HepG2 (cell line): ENCODE results near the gene OR2V2. TPM values are rescaled to one million over a fixed set of nuclear protein-coding genes. Genes with fewer than 3 reads are reported as not detected.

Experiments used
- ATF5 ChIP-seq: sonication (generic); formaldehyde crosslinking; IDR thresholded peaks from 2 replicates; pipeline ENCODE4 v1.4.0; 2020; ENCODE audit warnings: mild to moderate bottlenecking, low read depth, missing genetic modification reagents
- BRD4 ChIP-seq: sonication (generic); formaldehyde crosslinking; IDR thresholded peaks from 2 replicates; pipeline ENCODE4 v1.4.0; 2020; ENCODE audit warnings: missing genetic modification reagents
- CENPX ChIP-seq: sonication (generic); formaldehyde crosslinking; IDR thresholded peaks from 2 replicates; pipeline ENCODE4 v1.9.0; 2021; ENCODE audit warnings: mild to moderate bottlenecking, missing genetic modification reagents, moderate library complexity
- ETV6 ChIP-seq: sonication (generic); formaldehyde crosslinking; conservative IDR thresholded peaks from 2 replicates; pipeline ENCODE4 v1.4.0; 2020; ENCODE audit warnings: missing genetic modification reagents
- FOSL1 ChIP-seq: sonication (generic); formaldehyde crosslinking; IDR thresholded peaks from 2 replicates; pipeline ENCODE4 v1.9.0; 2021; ENCODE audit warnings: missing genetic modification reagents, borderline replicate concordance
- MTF1 ChIP-seq: sonication (generic); formaldehyde crosslinking; IDR thresholded peaks from 2 replicates; pipeline ENCODE4 v1.5.0; 2020; ENCODE audit warnings: missing genetic modification reagents
- NCOA1 ChIP-seq: sonication (generic); formaldehyde crosslinking; IDR thresholded peaks from 2 replicates; pipeline ENCODE4 v1.9.0; 2021; ENCODE audit warnings: missing genetic modification reagents
- PTBP1 ChIP-seq: fragments of 200-400 bp; formaldehyde crosslinking; IDR thresholded peaks from 2 replicates; pipeline ENCODE4 v1.6.1; 2018; ENCODE audit warnings: low read length, low read depth; ENCODE audit not compliant: poor library complexity, severe bottlenecking
- ZFP82 ChIP-seq: sonication (generic); formaldehyde crosslinking; IDR thresholded peaks from 2 replicates; pipeline ENCODE4 v1.5.1; 2020; ENCODE audit warnings: mild to moderate bottlenecking, missing genetic modification reagents, borderline replicate concordance
- ZNF138 ChIP-seq: sonication (generic); formaldehyde crosslinking; IDR thresholded peaks from 2 replicates; pipeline ENCODE4 v1.5.0; 2020; ENCODE audit warnings: mild to moderate bottlenecking, low read depth, missing genetic modification reagents
- ZNF280D ChIP-seq: sonication (generic); formaldehyde crosslinking; IDR thresholded peaks from 2 replicates; pipeline ENCODE4 v1.5.1; 2020; ENCODE audit warnings: mild to moderate bottlenecking, missing genetic modification reagents
- ZNF281 ChIP-seq: sonication (generic); formaldehyde crosslinking; IDR thresholded peaks from 2 replicates; pipeline ENCODE4 v1.4.0; 2020; ENCODE audit warnings: missing genetic modification reagents, borderline replicate concordance
- ZNF367 ChIP-seq: sonication (generic); formaldehyde crosslinking; IDR thresholded peaks from 2 replicates; pipeline ENCODE4 v1.4.0; 2020; ENCODE audit warnings: missing genetic modification reagents, borderline replicate concordance
- ZNF512 ChIP-seq: sonication (generic); formaldehyde crosslinking; IDR thresholded peaks from 2 replicates; pipeline ENCODE4 v1.4.0; 2020; ENCODE audit warnings: mild to moderate bottlenecking, missing genetic modification reagents
- ZNF589 ChIP-seq: sonication (generic); formaldehyde crosslinking; conservative IDR thresholded peaks from 2 replicates; pipeline ENCODE4 v1.8.0; 2022; ENCODE audit warnings: mild to moderate bottlenecking, moderate library complexity, missing genetic modification reagents
- ZNF672 ChIP-seq: sonication (generic); formaldehyde crosslinking; IDR thresholded peaks from 2 replicates; pipeline ENCODE4 v1.8.1; 2022; ENCODE audit warnings: missing genetic modification reagents
- ZNF766 ChIP-seq: sonication (generic); formaldehyde crosslinking; IDR thresholded peaks from 2 replicates; pipeline ENCODE4 v1.5.0; 2020; ENCODE audit warnings: missing genetic modification reagents, borderline replicate concordance
- ZNF883 ChIP-seq: sonication (generic); formaldehyde crosslinking; IDR thresholded peaks from 2 replicates; pipeline ENCODE4 v1.5.1; 2020; ENCODE audit warnings: mild to moderate bottlenecking, missing genetic modification reagents; ENCODE audit errors: not compliant biosample characterization
- ZSCAN21 ChIP-seq: sonication (generic); formaldehyde crosslinking; IDR thresholded peaks from 2 replicates; pipeline ENCODE4 v1.8.0; 2022; ENCODE audit warnings: mild to moderate bottlenecking, missing genetic modification reagents, moderate library complexity, borderline replicate concordance
- polyA plus RNA-seq, 8 experiments: library from polyadenylated mRNA; depleted of rRNA in 3 of 8; stranded (reverse) in 7 of 8; unstranded in 1 of 8; fragments of >200 nt; fragmentation: Illumina TruSeq in 4 of 8; extraction: Trizol in 4 of 8; gene quantifications; 2 replicates each; pipeline versions ENCODE4 v1.2.1 to v1.2.3, GENCODE V29; 2011 to 2016; ENCODE audit warnings: low read depth in 4 of 8, missing spikeins in 1 of 8, mixed read lengths in 1 of 8; ENCODE audit not compliant: insufficient read depth in 1 of 8
- total RNA-seq, 5 experiments: library from RNA; depleted of rRNA; stranded (reverse); fragments of >200 nt; fragmentation: Illumina TruSeq; extraction: Trizol; gene quantifications; 2 replicates each; pipeline ENCODE4 v1.2.3, GENCODE V29; 2016; ENCODE audit warnings: low read depth in 1 of 5

Gene OR2V2
- total and polyA plus RNA-seq, 2 of the 13 experiments (the other 11 are each of a cell fraction or from before 2014, with no cell fraction given), result not detected

- TF ChIP-seq ZNF512 (CRISPR knock-in tag) (no peak), FOSL1 (CRISPR knock-in tag) (no peak), ZNF766 (CRISPR knock-in tag) (peak; percentile 84; the same call in 1 of the 2 replicates), ZSCAN21 (CRISPR knock-in tag) (no peak), ZNF589 (CRISPR knock-in tag) (peak; percentile 92), ZNF280D (CRISPR knock-in tag) (no peak; the same call in 1 of the 2 replicates), PTBP1 (peak; percentile 21), NCOA1 (CRISPR knock-in tag) (no peak), ETV6 (CRISPR knock-in tag) (no peak; the same call in 1 of the 2 replicates), ZNF367 (CRISPR knock-in tag) (0 out of 2 replicates have a peak, but pooled peaks have one; percentile 49), MTF1 (CRISPR knock-in tag) (no peak), ZNF281 (CRISPR knock-in tag) (no peak), ZFP82 (CRISPR knock-in tag) (0 out of 2 replicates have a peak, but pooled peaks have one; percentile 42), ZNF672 (CRISPR knock-in tag) (0 out of 2 replicates have a peak, but pooled peaks have one; percentile 38), ZNF138 (CRISPR knock-in tag) (no peak), CENPX (CRISPR knock-in tag) (no peak), BRD4 (CRISPR knock-in tag) (peak; percentile 21; the same call in 1 of the 2 replicates), ZNF883 (CRISPR knock-in tag) (peak; percentile 80), ATF5 (peak; percentile 39)
Observed at GRCh38 chr5:181191526-181192336, 44.3 kb downstream of the OR2V2 start (continued).
